ENCODE data around the gene VPS39. TPM values are rescaled to one million over a fixed set of nuclear protein-coding genes. Genes with fewer than 3 reads are reported as not detected.

VPS39 gene
- 10 to 100 TPM; 24.4 to 57.2 (median 31.9) TPM for total RNA-seq

GRCh38 chr15:42207674-42208579, at the start of gene VPS39:
TSS of gene VPS39 (minus strand) at chr15:42208304. CDS start at chr15:42208153, 151 bp downstream.
- 4% methylated on average over 20 to 32 of the region's 45 CpGs for WGBS, 2 donors
- peak within 1 kb of the TSS; percentile 84 to 90 (median 85) for H3K27ac ChIP-seq
- no peaks in the 10 kb centered on the region for H3K27me3 ChIP-seq
- peak; percentile 35 for DNase-seq
- no peaks in the 10 kb centered on the region for H3K9me3 ChIP-seq
- H3K4me3 ChIP-seq, result peak within 1 kb of the TSS; percentile 64 to 94 (median 82)
- intact Hi-C loops (cut with DNase I), result no loop called here
- H3K4me1 ChIP-seq, result peaks cover 7 to 34% (median 18%) of the 10 kb centered on the region in 3 donors
- H3K36me3 ChIP-seq, result peaks cover 4 to 37% (median 11%) of the 10 kb centered on the region in 3 donors
- TF ChIP-seq POLR2A (IDR thresholded peaks at IDR 0.05) (peak in 2 of 4 donors; percentile 66 to 70), CTCF (IDR thresholded peaks at IDR 0.05) (no peak)

GRCh38 chr15:42253300-42253699, 45.2 kb upstream of the VPS39 start:
- no peak overlapping the region for H3K27ac ChIP-seq
- H3K9me3 ChIP-seq, result no peaks in the 10 kb centered on the region
- no peak for TF ChIP-seq CTCF (IDR thresholded peaks at IDR 0.05)
- TF ChIP-seq POLR2A (IDR thresholded peaks at IDR 0.05), result no peak
- H3K4me1 ChIP-seq, result no peaks in the 10 kb centered on the region
- no peak overlapping the region for H3K4me3 ChIP-seq
- intact Hi-C loops (cut with DNase I), result no loop called here
- no peaks in the 10 kb centered on the region for H3K27me3 ChIP-seq
- WGBS, 2 donors, result 61 to 83% methylated on average over 2 of the region's 2 CpGs
- no peak for DNase-seq
- peaks cover 6 to 71% (median 16%) of the 10 kb centered on the region in 3 donors for H3K36me3 ChIP-seq

- Histone ChIP-seq H3K4me3 (no peak overlapping the region), H3K36me3 (peaks cover 0 to 83% (median 5%) of the 10 kb centered on the region in 3 donors), H3K27ac (no peak overlapping the region), H3K27me3 (no peaks in the 10 kb centered on the region), H3K9me3 (no peaks in the 10 kb centered on the region), H3K4me1 (no peaks in the 10 kb centered on the region)
- no peak for DNase-seq
- TF ChIP-seq POLR2A (IDR thresholded peaks at IDR 0.05) (no peak), CTCF (IDR thresholded peaks at IDR 0.05) (no peak)
- intact Hi-C loops (cut with DNase I), result no loop called here
- 80 to 90% methylated on average over 1 of the region's 1 CpG for WGBS, 2 donors
Observed at GRCh38 chr15:42240823-42241222, 32.7 kb upstream of the VPS39 start.

GRCh38 chr15:42239528-42240182, 31.6 kb upstream of the VPS39 start:
- no peak for DNase-seq
- H3K4me3 ChIP-seq, result no peak overlapping the region
- TF ChIP-seq POLR2A (IDR thresholded peaks at IDR 0.05) (no peak), CTCF (IDR thresholded peaks at IDR 0.05) (no peak)
- intact Hi-C loops (cut with DNase I), result no loop called here
- H3K27ac ChIP-seq, result no peak overlapping the region
- H3K4me1 ChIP-seq, result no peaks in the 10 kb centered on the region
- H3K36me3 ChIP-seq, result peaks cover 0 to 95% (median 5%) of the 10 kb centered on the region in 3 donors
- H3K9me3 ChIP-seq, result no peaks in the 10 kb centered on the region
- H3K27me3 ChIP-seq, result no peaks in the 10 kb centered on the region

GRCh38 chr15:42233107-42233506, 25.0 kb upstream of the VPS39 start:
- intact Hi-C loops (cut with DNase I), result no loop called here
- H3K27me3 ChIP-seq, result no peaks in the 10 kb centered on the region
- WGBS, 2 donors, result 69 to 97% methylated on average over 2 of the region's 2 CpGs
- H3K36me3 ChIP-seq, result peaks cover 0 to 99% (median 7%) of the 10 kb centered on the region in 3 donors
- TF ChIP-seq CTCF (IDR thresholded peaks at IDR 0.05) (no peak), POLR2A (IDR thresholded peaks at IDR 0.05) (no peak)
- no peaks in the 10 kb centered on the region for H3K4me1 ChIP-seq
- no peak for DNase-seq
- no peaks in the 10 kb centered on the region for H3K9me3 ChIP-seq
- H3K4me3 ChIP-seq, result no peak overlapping the region
- H3K27ac ChIP-seq, result no peak overlapping the region
